Measurements from ENCODE around the gene SLC6A4.

Gene SLC6A4

GRCh38 chr17:30172560-30172959 is 62.9 kb downstream of the SLC6A4 start:
- DNase-seq (ENCODE audit: low read depth) = no peak

- DNase-seq (ENCODE audit: low read depth) = no peak
These were observed 65.0 kb downstream of the SLC6A4 start for GRCh38 chr17:30170415-30170987.

GRCh38 chr17:30165960-30166359 is 69.5 kb downstream of the SLC6A4 start:
- no peak for DNase-seq (ENCODE audit: low read depth)

DNA sequence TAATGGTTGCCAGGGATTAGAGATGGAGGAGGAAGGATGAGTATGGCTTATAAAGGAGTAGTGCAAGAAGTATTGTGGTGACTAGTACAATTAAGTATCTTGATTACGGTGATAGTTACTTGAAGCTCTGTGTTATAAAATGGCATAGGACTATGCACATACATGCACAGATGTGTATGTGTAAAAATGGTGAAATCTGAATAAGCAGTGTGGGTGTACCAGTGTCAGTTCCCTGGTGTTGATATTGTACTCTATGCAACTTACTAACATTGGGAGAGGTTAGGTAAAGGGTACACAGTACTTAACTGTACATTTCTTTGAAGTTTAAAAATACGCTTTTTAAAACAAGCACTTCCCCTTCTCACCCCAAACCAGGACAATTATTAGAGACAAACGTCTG is 70.3 kb downstream of the SLC6A4 start:
- DNase-seq (ENCODE audit: low read depth) = no peak

DNA sequence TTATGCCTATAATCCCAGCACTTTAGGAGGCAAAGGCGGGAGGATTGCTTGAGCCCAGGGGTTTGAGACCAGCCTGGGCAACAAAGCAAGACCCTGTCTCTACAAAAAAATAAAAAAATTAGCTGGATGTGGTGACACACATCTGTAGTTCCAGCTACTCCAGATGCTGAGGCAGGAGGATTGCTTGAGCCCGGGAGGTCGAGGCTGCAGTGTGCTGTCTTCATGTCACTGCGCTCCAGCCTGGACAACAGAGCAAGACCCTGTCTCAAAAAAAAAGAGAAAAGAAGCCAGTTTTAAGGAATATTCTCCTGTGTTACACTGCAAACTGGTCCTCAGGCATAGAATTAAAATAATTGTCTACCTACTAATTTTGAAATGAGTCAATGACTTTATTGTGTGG is 71.0 kb downstream of the SLC6A4 start:
- DNase-seq (ENCODE audit: low read depth) = no peak

DNA sequence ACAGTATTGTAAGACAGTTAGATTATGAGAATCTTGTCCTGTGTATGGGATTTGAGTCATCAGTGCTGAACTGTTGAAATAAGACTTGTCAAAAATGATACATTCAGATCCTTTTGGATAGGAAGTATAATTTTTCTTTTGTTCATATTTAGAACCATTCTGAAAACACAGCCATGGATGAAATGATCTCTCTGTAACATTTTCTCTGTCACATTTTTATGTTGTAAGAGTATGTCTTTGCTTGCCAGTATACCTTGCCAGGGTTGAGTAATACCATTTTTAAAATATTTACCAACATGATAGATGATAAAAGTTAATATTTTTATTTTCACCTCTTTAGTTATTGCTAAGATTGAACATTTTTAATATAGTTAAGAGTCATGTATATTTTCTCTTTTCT is 73.9 kb downstream of the SLC6A4 start:
- peak; percentile 47 for DNase-seq (ENCODE audit: low read depth)

DNA sequence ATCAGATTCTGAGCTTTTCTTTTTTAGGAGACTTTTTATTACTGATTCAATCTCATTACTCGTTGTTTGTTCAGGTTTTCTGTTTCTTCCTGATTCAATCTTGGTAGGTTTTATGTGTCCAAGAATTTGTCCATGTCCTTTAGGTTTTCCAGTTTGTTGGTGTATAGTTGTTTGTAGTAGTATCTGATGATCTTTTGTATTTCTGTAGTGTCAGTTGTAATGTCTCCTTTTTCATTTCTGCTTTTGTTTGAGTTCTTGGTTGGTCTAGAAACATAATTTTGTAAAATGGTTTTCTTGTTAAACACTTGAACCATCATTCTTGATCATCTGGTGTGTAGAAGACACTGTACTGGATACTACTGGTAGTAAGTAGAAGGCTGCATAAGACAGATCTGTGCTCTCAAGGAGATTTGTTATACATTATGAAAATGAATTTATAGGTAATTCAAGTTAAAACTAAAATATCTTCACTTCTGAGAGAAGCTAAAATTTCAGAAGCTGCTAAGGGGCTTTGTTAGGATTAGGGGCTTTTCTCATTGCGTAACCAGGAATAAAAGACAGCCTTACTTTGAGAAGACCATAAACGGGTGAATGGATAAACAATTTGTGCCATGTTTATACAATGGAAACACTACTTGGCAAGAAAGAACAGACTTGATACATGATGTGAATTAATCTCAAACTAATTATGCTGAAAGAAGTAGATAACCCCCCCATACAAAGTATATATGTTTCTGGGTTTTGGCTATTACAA is 74.9 kb downstream of the SLC6A4 start:
- DNase-seq (ENCODE audit: low read depth) = no peak

- DNase-seq (ENCODE audit: low read depth) = no peak
These were observed 76.4 kb downstream of the SLC6A4 start for GRCh38 chr17:30158896-30159625.

- DNase-seq (ENCODE audit: low read depth) = no peak
These were observed 80.1 kb downstream of the SLC6A4 start for GRCh38 chr17:30155389-30155788.

DNA sequence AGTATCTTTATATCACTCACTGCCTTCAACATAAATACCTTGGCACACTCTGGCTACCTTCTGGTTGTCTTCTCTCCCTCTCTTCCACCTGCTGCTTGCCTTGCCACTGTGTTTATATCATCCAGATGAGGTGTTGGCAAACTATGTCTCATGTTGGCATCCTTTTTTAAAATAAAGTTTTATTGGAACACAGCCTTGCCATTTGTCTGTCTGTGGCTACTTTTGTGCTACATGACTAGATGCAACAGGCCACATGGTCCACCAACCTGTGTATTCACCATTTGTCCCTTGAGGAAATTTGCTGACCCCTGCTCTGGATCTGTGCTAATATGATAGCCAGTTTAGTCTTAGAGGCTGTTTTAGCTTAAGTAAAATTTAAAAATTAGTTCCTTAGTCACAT is 82.0 kb downstream of the SLC6A4 start:
- no peak for DNase-seq (ENCODE audit: low read depth)

DNA sequence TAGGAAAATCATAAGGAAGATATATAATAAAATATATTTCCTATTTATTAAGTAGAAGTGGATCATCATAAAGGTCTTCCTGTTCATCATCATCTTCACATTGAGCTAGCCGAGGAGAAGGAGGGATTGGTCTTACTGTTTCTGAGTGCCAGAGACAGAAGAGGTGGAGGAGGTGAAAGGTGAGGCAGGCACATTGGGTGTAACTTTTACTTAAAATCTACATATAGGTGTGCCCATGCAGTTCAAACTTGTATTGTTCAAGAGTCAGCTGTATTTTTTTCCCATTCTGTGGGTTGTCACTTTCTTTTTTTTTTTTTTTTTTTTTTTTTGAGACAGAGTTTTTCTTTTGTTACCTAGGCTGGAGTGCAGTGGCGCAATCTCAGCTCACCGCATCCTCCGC is 84.0 kb downstream of the SLC6A4 start:
- no peak for DNase-seq (ENCODE audit: low read depth)

- no peak for DNase-seq (ENCODE audit: low read depth)
These were observed 87.1 kb downstream of the SLC6A4 start for GRCh38 chr17:30148376-30148775.

GRCh38 chr17:30147860-30148259 is 87.6 kb downstream of the SLC6A4 start:
- peak; percentile 31 for DNase-seq (ENCODE audit: low read depth)
